Rectal smooth muscle tissue (tissue), 1 donor: Measurements from ENCODE around the gene SERTAD4.

Experiments
- H3K27ac ChIP-seq: one replicate; pipeline ENCODE4 v1.7.0; 2013; ENCODE audit warnings: low read depth, low read length, inconsistent platforms
- H3K27me3 ChIP-seq: one replicate; pipeline ENCODE4 v1.7.0; 2013; ENCODE audit warnings: low read length; ENCODE audit not compliant: control insufficient read depth, insufficient read depth
- H3K36me3 ChIP-seq: one replicate; pipeline ENCODE4 v1.7.0; 2013; ENCODE audit warnings: low read length; ENCODE audit not compliant: control insufficient read depth, insufficient read depth
- H3K4me1 ChIP-seq: one replicate; pipeline ENCODE4 v1.7.0; 2013; ENCODE audit warnings: low read length; ENCODE audit not compliant: control insufficient read depth, insufficient read depth
- H3K4me3 ChIP-seq: one replicate; pipeline ENCODE4 v1.7.0; 2013; ENCODE audit warnings: low read length
- H3K9ac ChIP-seq: one replicate; pipeline ENCODE4 v1.7.0; 2013; ENCODE audit warnings: low read length

The SERTAD4 gene

GRCh38 chr1:210269981-210270380 is 37.4 kb downstream of the SERTAD4 start:
- no peaks in the 10 kb centered on the region for H3K36me3 ChIP-seq
- peaks cover 4% of the 10 kb centered on the region for H3K4me1 ChIP-seq
- no peak overlapping the region for H3K27ac ChIP-seq
- no peaks in the 10 kb centered on the region for H3K27me3 ChIP-seq
- no peak overlapping the region for H3K9ac ChIP-seq
- no peak overlapping the region for H3K4me3 ChIP-seq

- H3K27me3 ChIP-seq = no peaks in the 10 kb centered on the region
- no peak overlapping the region for H3K27ac ChIP-seq
- no peak overlapping the region for H3K4me3 ChIP-seq
- H3K9ac ChIP-seq = no peak overlapping the region
- H3K36me3 ChIP-seq = no peaks in the 10 kb centered on the region
- H3K4me1 ChIP-seq = no peaks in the 10 kb centered on the region
These were observed 40.1 kb downstream of the SERTAD4 start for GRCh38 chr1:210272666-210273065.

- H3K36me3 ChIP-seq = no peaks in the 10 kb centered on the region
- H3K4me1 ChIP-seq = no peaks in the 10 kb centered on the region
- H3K4me3 ChIP-seq = no peak overlapping the region
- H3K27ac ChIP-seq = no peak overlapping the region
- H3K27me3 ChIP-seq = no peaks in the 10 kb centered on the region
- H3K9ac ChIP-seq = no peak overlapping the region
These were observed 47.6 kb downstream of the SERTAD4 start for GRCh38 chr1:210280221-210280620.

GRCh38 chr1:210288116-210288515 is 55.5 kb downstream of the SERTAD4 start:
- no peaks in the 10 kb centered on the region for H3K36me3 ChIP-seq
- peaks cover 5% of the 10 kb centered on the region for H3K4me1 ChIP-seq
- no peak overlapping the region for H3K27ac ChIP-seq
- H3K4me3 ChIP-seq = no peak overlapping the region
- H3K27me3 ChIP-seq = no peaks in the 10 kb centered on the region
- H3K9ac ChIP-seq = no peak overlapping the region

- no peaks in the 10 kb centered on the region for H3K36me3 ChIP-seq
- H3K4me1 ChIP-seq = peaks cover 12% of the 10 kb centered on the region
- no peak overlapping the region for H3K27ac ChIP-seq
- H3K9ac ChIP-seq = no peak overlapping the region
- H3K27me3 ChIP-seq = no peaks in the 10 kb centered on the region
- H3K4me3 ChIP-seq = no peak overlapping the region
These were observed 56.7 kb downstream of the SERTAD4 start for GRCh38 chr1:210289248-210289647.

- H3K27me3 ChIP-seq = no peaks in the 10 kb centered on the region
- H3K36me3 ChIP-seq = no peaks in the 10 kb centered on the region
- no peak overlapping the region for H3K4me3 ChIP-seq
- H3K4me1 ChIP-seq = peaks cover 28% of the 10 kb centered on the region
- no peak overlapping the region for H3K9ac ChIP-seq
- H3K27ac ChIP-seq = peak overlapping the region; percentile 28
These were observed 58.6 kb downstream of the SERTAD4 start for GRCh38 chr1:210291081-210291764.

GRCh38 chr1:210291786-210292230 is 59.2 kb downstream of the SERTAD4 start:
- no peaks in the 10 kb centered on the region for H3K27me3 ChIP-seq
- H3K36me3 ChIP-seq = no peaks in the 10 kb centered on the region
- peaks cover 28% of the 10 kb centered on the region for H3K4me1 ChIP-seq
- H3K4me3 ChIP-seq = peak overlapping the region; percentile 48
- no peak overlapping the region for H3K9ac ChIP-seq
- peak overlapping the region; percentile 87 for H3K27ac ChIP-seq

- Histone ChIP-seq H3K4me1 (peaks cover 28% of the 10 kb centered on the region), H3K4me3 (peak overlapping the region; percentile 48), H3K27me3 (no peaks in the 10 kb centered on the region), H3K27ac (peak overlapping the region; percentile 87), H3K36me3 (no peaks in the 10 kb centered on the region), H3K9ac (no peak overlapping the region)
These were observed 59.8 kb downstream of the SERTAD4 start for GRCh38 chr1:210292231-210292871.

- Histone ChIP-seq H3K4me1 (peaks cover 28% of the 10 kb centered on the region), H3K27me3 (no peaks in the 10 kb centered on the region), H3K4me3 (peak overlapping the region; percentile 48), H3K36me3 (no peaks in the 10 kb centered on the region), H3K9ac (no peak overlapping the region), H3K27ac (peak overlapping the region; percentile 87)
These were observed 60.6 kb downstream of the SERTAD4 start for GRCh38 chr1:210293171-210293607.

GRCh38 chr1:210294999-210295745 is 62.6 kb downstream of the SERTAD4 start:
- H3K27me3 ChIP-seq = no peaks in the 10 kb centered on the region
- H3K36me3 ChIP-seq = no peaks in the 10 kb centered on the region
- H3K27ac ChIP-seq = peak overlapping the region; percentile 73
- H3K4me3 ChIP-seq = peak overlapping the region; percentile 28
- H3K4me1 ChIP-seq = peaks cover 28% of the 10 kb centered on the region
- H3K9ac ChIP-seq = no peak overlapping the region
